PFSK-1 (cell line): ENCODE data around the gene KIT.

Experiments
- FOXP2 ChIP-seq: optimal IDR thresholded peaks from 2 replicates; pipeline ENCODE3; 2011; ENCODE audit warnings: borderline replicate concordance, control low read depth, inconsistent platforms; ENCODE audit not compliant: insufficient read depth; ENCODE audit errors: extremely low read length, extremely low read depth
- POLR2AphosphoS5 ChIP-seq: IDR thresholded peaks from 2 replicates; pipeline ENCODE4 v1.6.1; 2012; ENCODE audit warnings: low read depth, mild to moderate bottlenecking, control low read depth, low read length, moderate library complexity
- REST ChIP-seq, 2 experiments: IDR thresholded peaks; 2 replicates each; pipeline versions ENCODE4 v1.6.1 to v1.8.0; 2011 to 2012; ENCODE audit warnings: low read depth in 2 of 2, low read length in 2 of 2, control low read depth in 1 of 2, inconsistent platforms in 1 of 2, mild to moderate bottlenecking in 1 of 2, moderate library complexity in 1 of 2; ENCODE audit not compliant: insufficient read depth in 1 of 2
- SIN3A ChIP-seq: IDR thresholded peaks from 2 replicates; pipeline ENCODE4 v1.6.1; 2012; ENCODE audit warnings: mild to moderate bottlenecking, low read length, moderate library complexity, borderline replicate concordance; ENCODE audit not compliant: insufficient read depth
- TAF1 ChIP-seq: IDR thresholded peaks from 2 replicates; pipeline ENCODE4 v1.6.1; 2012; ENCODE audit warnings: low read length, control low read depth, borderline replicate concordance; ENCODE audit not compliant: insufficient read depth

The KIT gene

GRCh38 chr4:54695788-54696187 is 38.0 kb downstream of the KIT start:
- TF ChIP-seq REST (IDR thresholded peaks at IDR 0.05; ENCODE audit: insufficient read depth in 1 of 2, low read depth in 2 of 2, low read length in 2 of 2): no peak
- no peak for TF ChIP-seq SIN3A
- TF ChIP-seq POLR2AphosphoS5: no peak
- TF ChIP-seq FOXP2: no peak
- TF ChIP-seq TAF1: no peak

- no peak for TF ChIP-seq POLR2AphosphoS5
- no peak for TF ChIP-seq REST (IDR thresholded peaks at IDR 0.05; ENCODE audit: insufficient read depth in 1 of 2, low read depth in 2 of 2, low read length in 2 of 2)
- TF ChIP-seq TAF1: no peak
These were observed 38.9 kb downstream of the KIT start for GRCh38 chr4:54696649-54697048.

- TF ChIP-seq REST (IDR thresholded peaks at IDR 0.05; ENCODE audit: insufficient read depth in 1 of 2, low read depth in 2 of 2, low read length in 2 of 2) (no peak), SIN3A (no peak), POLR2AphosphoS5 (no peak), FOXP2 (no peak), TAF1 (no peak)
These were observed 43.2 kb downstream of the KIT start for GRCh38 chr4:54700986-54701385.

- no peak for TF ChIP-seq FOXP2
- no peak for TF ChIP-seq REST (IDR thresholded peaks at IDR 0.05; ENCODE audit: insufficient read depth in 1 of 2, low read depth in 2 of 2, low read length in 2 of 2)
- TF ChIP-seq SIN3A: no peak
- no peak for TF ChIP-seq TAF1
- TF ChIP-seq POLR2AphosphoS5: no peak
These were observed 45.4 kb downstream of the KIT start for GRCh38 chr4:54703182-54703581.

- no peak for TF ChIP-seq FOXP2
- TF ChIP-seq SIN3A: no peak
- no peak for TF ChIP-seq POLR2AphosphoS5
- TF ChIP-seq REST (IDR thresholded peaks at IDR 0.05; ENCODE audit: insufficient read depth in 1 of 2, low read depth in 2 of 2, low read length in 2 of 2): no peak
- no peak for TF ChIP-seq TAF1
These were observed 49.6 kb downstream of the KIT start for GRCh38 chr4:54707406-54707805.
